Right cardiac atrium (tissue), 5 donors: ENCODE results near the gene SH3YL1. TPM values are rescaled to one million over a fixed set of nuclear protein-coding genes. Genes with fewer than 3 reads are reported as not detected.
A peak's percentile ranks its signal among the peaks of the same experiment; 100 is the strongest.

Experiments used
- ATAC-seq, 2 donors: fragments of 200-7000 bp; cut with Tn5 transposase; one replicate each; pipeline versions ENCODE4 v1.8.0 to v1.9.1; 2020; ENCODE audit warnings: moderate library complexity in 2 of 2, mild to moderate bottlenecking in 1 of 2
- DNase-seq, 3 donors: peaks; one replicate each; pipeline ENCODE4 v3.0.0-alpha.2; 2020
- H3K27ac ChIP-seq: one replicate; pipeline ENCODE4 v1.5.1; 2013; ENCODE audit warnings: mild to moderate bottlenecking, low read length, control low read depth, moderate library complexity
- H3K27me3 ChIP-seq: one replicate; pipeline ENCODE4 v1.6.1; 2013; ENCODE audit not compliant: control insufficient read depth, insufficient read depth
- H3K4me1 ChIP-seq: one replicate; pipeline ENCODE4 v1.6.1; 2013; ENCODE audit warnings: low read length; ENCODE audit not compliant: control insufficient read depth, insufficient read depth
- H3K4me3 ChIP-seq: one replicate; pipeline ENCODE4 v1.5.1; 2013; ENCODE audit warnings: low read length, control low read depth
- H3K9me3 ChIP-seq: one replicate; pipeline ENCODE4 v1.6.1; 2013; ENCODE audit warnings: low read length; ENCODE audit not compliant: control insufficient read depth
- WGBS: extraction: QIAGEN DNeasy Blood & Tissue Kit; methylation state at CpG from one replicate; pipeline ENCODE4 v1.1.7; 2013; 5-methylcytosine and 5-hydroxymethylcytosine counted together
- intact Hi-C, 4 donors: fragments of 100-400 bp; cut with DNase I; formaldehyde crosslinking; loops; one replicate each; pipeline versions ENCODE4 v1.11.0 to v1.14.0; 2022 to 2023
- polyA plus RNA-seq: library from polyadenylated mRNA; stranded (reverse); fragments of 200-250 nt; gene quantifications from one replicate; pipeline ENCODE4 v1.2.3, GENCODE V29; 2013
- total RNA-seq, 4 donors: library from RNA; stranded (reverse); fragmentation: NEBNext Ultra II Directional; extraction: Animal tissue kit (Norgen Biotek cat#: 25700); gene quantifications; one replicate each; pipeline ENCODE4 v1.2.1, GENCODE V29; 2021
- donor health status: healthy with polysubstance abuse.
- donor health status: DM: no; HTN: yes; CAD: no.
- donor health status: DM: no; HTN: no; CAD: no.
- donor health status: DM: no; HTN: yes; CAD: no; lungs with severe emphysema.
- donor health status: DM: yes; HTN: yes; CAD: no.

Gene SH3YL1
- total and polyA plus RNA-seq, 5 donors, result 11.8 to 19.2 (median 16.3) TPM

DNA sequence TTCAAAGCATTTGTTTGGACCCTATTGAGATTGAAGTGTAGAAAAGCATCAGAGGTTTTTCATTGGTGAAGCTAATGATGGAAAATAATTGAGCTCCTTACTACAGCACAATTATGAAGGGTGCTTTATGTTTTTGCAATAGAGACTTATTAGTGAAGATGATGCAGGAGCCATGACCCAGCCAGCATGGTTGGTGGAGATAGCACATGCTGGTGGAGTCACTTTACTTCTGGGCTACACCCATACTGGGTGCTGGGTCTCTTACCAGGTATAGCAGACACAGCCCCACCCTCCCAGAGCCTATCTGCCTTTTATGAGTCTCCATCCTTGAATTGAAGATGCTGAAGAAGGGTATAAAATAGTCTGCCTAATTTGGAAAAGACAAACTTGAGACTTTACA, 4.5 kb upstream of the SH3YL1 start:
- peaks cover 7% of the 10 kb centered on the region for H3K4me1 ChIP-seq
- DNase-seq, result no peak

DNA sequence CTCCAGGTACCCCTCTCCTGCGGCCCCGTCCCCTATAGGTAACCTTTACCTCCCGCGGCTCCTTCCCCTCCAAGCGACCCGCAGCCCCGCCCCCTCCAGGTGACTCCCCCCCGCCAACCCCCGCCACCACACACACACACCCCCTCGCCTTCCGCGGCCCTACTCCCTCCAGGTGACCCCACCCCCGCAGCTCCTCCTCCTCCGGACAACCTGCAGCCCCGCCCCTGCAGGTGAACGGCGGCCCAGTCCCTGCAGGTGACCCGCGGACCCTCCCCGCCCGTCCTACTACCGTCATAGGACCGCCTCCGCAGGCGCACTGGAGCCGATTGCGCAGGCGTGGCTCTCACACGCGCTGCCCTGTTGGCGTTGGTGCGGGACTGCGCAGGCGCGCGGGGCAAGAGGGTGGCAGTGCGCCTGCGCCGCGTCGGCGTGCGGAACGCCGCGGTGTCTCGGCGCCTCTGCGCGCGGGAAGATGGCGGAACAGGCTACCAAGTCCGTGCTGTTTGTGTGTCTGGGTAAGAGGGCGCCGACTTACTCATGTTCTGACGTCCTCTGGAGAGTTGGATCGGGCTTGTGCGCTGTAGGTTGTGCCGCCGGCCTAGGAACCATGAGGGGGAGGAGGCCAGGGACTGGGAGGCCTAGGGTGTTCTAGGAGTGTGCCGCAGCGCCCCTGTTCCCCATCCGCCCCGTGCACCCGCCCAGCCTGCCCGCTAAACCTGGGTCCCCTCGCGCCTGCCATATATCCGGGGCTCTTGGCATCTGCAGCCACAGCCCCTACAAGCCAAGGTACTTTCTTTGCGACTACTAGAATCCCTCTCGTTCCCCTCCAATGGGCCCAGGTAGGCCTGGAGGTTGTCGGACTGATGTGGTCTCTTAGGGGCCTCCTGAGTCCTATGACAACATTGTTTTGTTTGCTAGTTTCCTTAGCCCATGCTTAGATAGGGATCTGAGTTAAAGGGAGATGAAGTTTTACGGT, 949 bp upstream of the SH3YL1 start, which contains the start of gene ACP1:
Gene ACP1 (plus strand): TSS at position 455 of the 976 bp plus-strand sequence. CDS start 18 bp downstream, at position 473.
- Histone ChIP-seq H3K4me1 (peaks cover 7% of the 10 kb centered on the region), H3K27me3 (no peaks in the 10 kb centered on the region), H3K4me3 (peak within 1 kb of the TSS; percentile 85), H3K27ac (peak within 1 kb of the TSS; percentile 15), H3K9me3 (no peaks in the 10 kb centered on the region)
- WGBS, result under 1% methylated on average over 73 of the region's 73 CpGs
- intact Hi-C loops, result no loop called here
- DNase-seq, result peak; percentile 95 to 99 (median 98)
- ATAC-seq, result peak; percentile 98

More for the DNA sequence above, 4.5 kb upstream of the SH3YL1 start:
- intact Hi-C loops, result no loop called here
- ATAC-seq, result no peak
- no peak overlapping the region for H3K27ac ChIP-seq
- no peak overlapping the region for H3K4me3 ChIP-seq
- H3K9me3 ChIP-seq, result no peaks in the 10 kb centered on the region
- H3K27me3 ChIP-seq, result no peaks in the 10 kb centered on the region

DNA sequence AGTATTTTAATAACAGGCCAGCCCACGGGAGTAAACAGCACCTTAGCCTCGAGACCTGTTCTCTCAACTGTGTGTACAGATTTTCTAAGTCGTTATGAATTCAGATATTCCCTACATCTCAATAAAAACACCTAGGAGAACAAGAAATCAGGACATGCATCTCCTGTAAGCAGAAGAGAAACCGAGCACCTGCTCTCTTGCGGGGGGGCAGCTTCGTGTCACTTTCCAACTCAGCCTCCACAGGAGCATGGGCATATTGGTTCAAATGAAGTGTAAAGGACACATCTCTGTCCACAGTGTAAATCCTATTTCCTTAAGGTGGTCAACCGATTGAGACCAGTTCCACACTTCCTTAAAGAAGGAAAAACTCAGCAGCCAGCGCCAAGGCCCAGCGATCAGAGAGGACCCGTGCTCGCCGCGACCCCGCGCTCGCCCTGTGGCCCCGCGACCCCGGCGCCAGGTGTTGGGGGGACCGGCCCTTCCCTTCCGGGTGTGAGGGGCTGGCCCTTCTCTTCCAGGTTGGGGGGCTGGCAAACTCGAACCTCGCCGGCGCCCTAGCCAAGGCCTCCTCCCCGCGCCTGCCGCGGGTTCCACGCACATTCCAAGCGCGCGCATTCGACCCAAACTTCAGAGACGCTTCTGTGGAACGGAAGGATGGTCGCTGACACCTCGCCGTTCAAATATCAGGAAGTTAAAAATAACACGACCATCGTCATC, 652 bp downstream of the SH3YL1 start:
- DNase-seq, result peak in 2 of 3 donors; percentile 23 to 56
- intact Hi-C loops, result no loop called here
- Histone ChIP-seq H3K27me3 (no peaks in the 10 kb centered on the region), H3K27ac (no peak overlapping the region), H3K4me3 (peak overlapping the region; percentile 85), H3K4me1 (peaks cover 7% of the 10 kb centered on the region), H3K9me3 (no peaks in the 10 kb centered on the region)
- no peak for ATAC-seq
- 45% methylated on average over 42 of the region's 42 CpGs for WGBS

GRCh38 chr2:262117-262516, 1.7 kb downstream of the SH3YL1 start:
- no peak for ATAC-seq
- no peaks in the 10 kb centered on the region for H3K27me3 ChIP-seq
- H3K4me1 ChIP-seq, result peaks cover 5% of the 10 kb centered on the region
- no peaks in the 10 kb centered on the region for H3K9me3 ChIP-seq
- H3K4me3 ChIP-seq, result no peak overlapping the region
- DNase-seq, result no peak
- WGBS, result 70% methylated on average over 3 of the region's 3 CpGs
- intact Hi-C loops, result no loop called here
- no peak overlapping the region for H3K27ac ChIP-seq

DNA sequence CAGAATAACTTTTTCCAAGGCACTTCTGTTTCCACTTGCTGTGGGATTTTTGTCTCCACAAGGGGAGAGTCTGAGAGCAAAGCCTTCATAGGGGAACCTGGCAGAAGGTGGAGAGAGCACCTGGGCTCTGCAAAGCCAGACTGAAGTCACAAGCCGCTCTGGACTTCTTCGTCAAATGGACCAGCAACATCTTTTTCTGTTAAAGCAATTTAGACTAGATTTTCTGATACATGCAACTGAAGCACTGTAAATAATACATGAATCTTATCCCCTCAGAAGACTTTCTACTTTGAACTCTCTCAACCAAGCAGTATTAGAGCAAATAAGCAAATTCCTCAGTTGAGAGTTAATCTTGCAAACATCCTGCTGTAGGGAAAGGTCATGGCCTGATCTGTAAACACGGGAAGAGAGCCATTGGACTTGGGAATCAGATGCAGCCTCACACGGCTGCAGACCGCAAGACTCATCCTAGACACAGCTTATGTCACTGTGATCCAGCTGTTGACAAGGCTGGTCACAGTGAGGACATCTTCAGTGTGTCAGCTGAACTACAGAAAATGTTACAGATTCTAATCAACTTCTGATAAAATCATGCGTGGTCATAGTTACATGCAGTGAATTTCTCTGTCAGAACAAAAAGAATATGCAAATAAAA, 3.2 kb downstream of the SH3YL1 start:
- ATAC-seq, result no peak
- Histone ChIP-seq H3K4me3 (no peak overlapping the region), H3K27ac (no peak overlapping the region), H3K9me3 (no peaks in the 10 kb centered on the region), H3K27me3 (no peaks in the 10 kb centered on the region), H3K4me1 (peaks cover 1% of the 10 kb centered on the region)
- intact Hi-C loops, result no loop called here
- DNase-seq, result no peak
- WGBS, result 86% methylated on average over 6 of the region's 6 CpGs

GRCh38 chr2:259789-260331, 4.0 kb downstream of the SH3YL1 start:
- Histone ChIP-seq H3K4me1 (no peaks in the 10 kb centered on the region), H3K27ac (no peak overlapping the region), H3K4me3 (no peak overlapping the region), H3K27me3 (no peaks in the 10 kb centered on the region), H3K9me3 (no peaks in the 10 kb centered on the region)
- 97% methylated on average over 2 of the region's 2 CpGs for WGBS
- ATAC-seq (no peak), DNase-seq (no peak)
- intact Hi-C loops, result no loop called here

DNA sequence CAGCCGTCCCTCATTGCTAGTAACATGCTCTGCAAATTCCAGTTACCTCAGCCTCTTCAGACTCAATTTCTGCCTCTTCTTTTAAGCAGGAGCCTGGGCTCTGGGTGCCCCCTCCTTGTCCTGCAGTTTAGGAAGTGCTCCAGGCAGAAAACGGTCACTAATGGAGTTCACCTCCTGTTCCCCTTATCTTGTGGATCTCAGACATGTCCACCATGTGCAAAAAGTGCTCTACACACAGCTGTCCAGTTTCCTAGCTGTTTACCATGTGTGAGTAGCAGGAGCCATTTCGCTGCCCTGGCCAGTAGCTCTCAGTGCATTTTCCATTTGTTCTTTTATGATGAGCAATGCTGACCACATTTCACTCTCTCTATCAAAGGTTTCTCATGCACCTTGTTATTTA, 4.9 kb downstream of the SH3YL1 start:
- H3K27me3 ChIP-seq, result no peaks in the 10 kb centered on the region
- ATAC-seq, result no peak
- intact Hi-C loops, result no loop called here
- 94% methylated on average over 3 of the region's 3 CpGs for WGBS
- H3K9me3 ChIP-seq, result no peaks in the 10 kb centered on the region
- no peak overlapping the region for H3K4me3 ChIP-seq
- no peaks in the 10 kb centered on the region for H3K4me1 ChIP-seq
- DNase-seq, result no peak
- no peak overlapping the region for H3K27ac ChIP-seq

- Histone ChIP-seq H3K4me1 (no peaks in the 10 kb centered on the region), H3K27me3 (no peaks in the 10 kb centered on the region), H3K9me3 (no peaks in the 10 kb centered on the region), H3K4me3 (no peak overlapping the region), H3K27ac (no peak overlapping the region)
- WGBS, result 96% methylated on average over 2 of the region's 2 CpGs
- intact Hi-C loops, result no loop called here
- ATAC-seq, result no peak
- no peak for DNase-seq
Observed at GRCh38 chr2:257842-258241, 6.0 kb downstream of the SH3YL1 start.

- H3K4me1 ChIP-seq, result no peaks in the 10 kb centered on the region
- no peak overlapping the region for H3K27ac ChIP-seq
- no peaks in the 10 kb centered on the region for H3K27me3 ChIP-seq
- intact Hi-C loops, result no loop called here
- no peak for DNase-seq
- H3K4me3 ChIP-seq, result no peak overlapping the region
- ATAC-seq, result no peak
- 83% methylated on average over 3 of the region's 3 CpGs for WGBS
- H3K9me3 ChIP-seq, result no peaks in the 10 kb centered on the region
Observed at GRCh38 chr2:257429-257828, 6.4 kb downstream of the SH3YL1 start.

- Histone ChIP-seq H3K27ac (no peak overlapping the region), H3K4me3 (no peak overlapping the region), H3K4me1 (no peaks in the 10 kb centered on the region), H3K27me3 (no peaks in the 10 kb centered on the region), H3K9me3 (no peaks in the 10 kb centered on the region)
- ATAC-seq (no peak), DNase-seq (no peak)
- intact Hi-C loops, result no loop called here
- WGBS, result 91% methylated on average over 3 of the region's 3 CpGs
Observed at GRCh38 chr2:256094-256493, 7.7 kb downstream of the SH3YL1 start.
